DOHH2 (cell line): ENCODE measurements around the gene ATP5F1E.

Experiments used
- EZH2phosphoT487 ChIP-seq: fragments of 200-600 bp; sonication (generic); IDR thresholded peaks from 2 replicates; pipeline ENCODE4 v1.6.1; 2017; ENCODE audit warnings: borderline replicate concordance, mild to moderate bottlenecking, antibody characterized with exemption, low read length, moderate library complexity, mixed read lengths
- TF ChIP-seq, protein P1 (sequence below): fragments of 200-600 bp; sonication (generic); IDR thresholded peaks from one replicate; pipeline ENCODE4 v1.5.1; 2014; ENCODE audit warnings: antibody characterized with exemption, mild to moderate bottlenecking, low read depth, low read length; ENCODE audit not compliant: poor library complexity, severe bottlenecking

DNA sequence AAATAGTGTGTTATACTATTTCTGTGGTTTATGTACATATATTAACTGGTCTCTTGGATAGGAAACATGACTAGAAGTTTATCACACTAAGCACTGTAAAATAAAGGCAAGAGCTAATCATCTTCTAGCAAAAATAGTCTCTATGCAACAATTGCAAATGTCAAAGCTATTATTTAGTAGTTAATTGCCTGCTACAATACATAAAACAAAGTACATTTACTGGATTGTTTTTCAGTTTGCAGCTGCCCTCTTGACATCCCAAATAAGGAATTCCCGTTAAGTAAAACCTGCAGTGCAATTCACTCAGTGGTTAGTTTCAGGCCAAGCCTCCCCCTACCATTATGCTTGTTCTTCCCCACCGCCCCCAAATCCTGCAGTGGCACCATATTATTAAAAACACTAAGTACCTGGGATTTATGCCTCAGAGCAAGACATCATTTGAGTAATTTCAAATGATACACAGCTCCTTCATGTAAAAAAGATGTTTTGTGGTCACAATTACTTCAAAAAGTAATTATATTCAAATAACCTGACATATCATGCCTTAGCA lies 1.6 kb upstream of the ATP5F1E start:
- TF ChIP-seq, protein P1, sequence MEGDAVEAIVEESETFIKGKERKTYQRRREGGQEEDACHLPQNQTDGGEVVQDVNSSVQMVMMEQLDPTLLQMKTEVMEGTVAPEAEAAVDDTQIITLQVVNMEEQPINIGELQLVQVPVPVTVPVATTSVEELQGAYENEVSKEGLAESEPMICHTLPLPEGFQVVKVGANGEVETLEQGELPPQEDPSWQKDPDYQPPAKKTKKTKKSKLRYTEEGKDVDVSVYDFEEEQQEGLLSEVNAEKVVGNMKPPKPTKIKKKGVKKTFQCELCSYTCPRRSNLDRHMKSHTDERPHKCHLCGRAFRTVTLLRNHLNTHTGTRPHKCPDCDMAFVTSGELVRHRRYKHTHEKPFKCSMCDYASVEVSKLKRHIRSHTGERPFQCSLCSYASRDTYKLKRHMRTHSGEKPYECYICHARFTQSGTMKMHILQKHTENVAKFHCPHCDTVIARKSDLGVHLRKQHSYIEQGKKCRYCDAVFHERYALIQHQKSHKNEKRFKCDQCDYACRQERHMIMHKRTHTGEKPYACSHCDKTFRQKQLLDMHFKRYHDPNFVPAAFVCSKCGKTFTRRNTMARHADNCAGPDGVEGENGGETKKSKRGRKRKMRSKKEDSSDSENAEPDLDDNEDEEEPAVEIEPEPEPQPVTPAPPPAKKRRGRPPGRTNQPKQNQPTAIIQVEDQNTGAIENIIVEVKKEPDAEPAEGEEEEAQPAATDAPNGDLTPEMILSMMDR: no peak
- no peak for TF ChIP-seq EZH2phosphoT487
